Activated CD8-positive, alpha-beta memory T cell treated with anti-CD3 and anti-CD28 coated beads for 48 hours (primary cell): ENCODE results near the gene MNX1.

Experiments
- DNase-seq, 3 experiments: peaks; one replicate each; pipeline ENCODE4 v3.0.0-alpha.2; 2020; ENCODE audit warnings: low read depth in 2 of 3, low spot score in 2 of 3

Gene MNX1

GRCh38 chr7:156979711-156980110, 30.8 kb downstream of the MNX1 start:
- no peak for DNase-seq

DNA sequence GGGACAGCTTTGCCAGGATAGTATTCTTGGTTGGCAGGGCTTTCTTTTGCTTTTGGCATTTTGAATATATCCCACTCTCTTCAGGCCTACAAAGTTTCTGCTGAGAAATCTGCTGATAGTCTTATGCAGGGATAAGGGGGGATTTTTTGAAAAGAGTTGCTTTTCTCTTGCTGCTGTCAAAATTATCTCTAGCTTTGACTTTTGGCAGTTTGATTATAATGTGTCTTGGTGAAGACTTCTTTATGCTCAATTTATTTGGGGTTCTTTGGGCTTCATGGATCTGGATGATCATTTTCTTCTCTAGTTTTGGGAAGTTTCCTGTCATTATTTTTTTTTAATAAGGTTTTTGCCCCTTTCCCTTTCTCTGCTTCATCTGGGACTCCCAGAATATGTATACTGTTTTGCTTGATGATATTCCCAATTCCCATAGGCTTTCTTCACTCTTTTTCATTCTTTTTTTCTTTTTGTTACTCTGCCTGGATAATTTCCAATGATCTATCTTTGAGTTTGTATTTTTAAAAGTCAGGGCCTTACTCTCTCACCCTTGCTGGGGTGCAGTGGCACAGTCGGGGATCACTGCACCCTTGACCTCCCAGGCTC, 31.4 kb downstream of the MNX1 start:
- no peak for DNase-seq

- no peak for DNase-seq
Measured at GRCh38 chr7:156975620-156976019, 34.8 kb downstream of the MNX1 start.

- DNase-seq, result no peak
Measured at GRCh38 chr7:156969972-156970420, 40.5 kb downstream of the MNX1 start.

GRCh38 chr7:156968183-156968582, 42.3 kb downstream of the MNX1 start:
- DNase-seq, result no peak

GRCh38 chr7:156966387-156966786, 44.1 kb downstream of the MNX1 start:
- no peak for DNase-seq

GRCh38 chr7:156964971-156965370, 45.5 kb downstream of the MNX1 start:
- DNase-seq, result no peak

- no peak for DNase-seq
Measured at GRCh38 chr7:156963472-156963871, 47.0 kb downstream of the MNX1 start.

DNA sequence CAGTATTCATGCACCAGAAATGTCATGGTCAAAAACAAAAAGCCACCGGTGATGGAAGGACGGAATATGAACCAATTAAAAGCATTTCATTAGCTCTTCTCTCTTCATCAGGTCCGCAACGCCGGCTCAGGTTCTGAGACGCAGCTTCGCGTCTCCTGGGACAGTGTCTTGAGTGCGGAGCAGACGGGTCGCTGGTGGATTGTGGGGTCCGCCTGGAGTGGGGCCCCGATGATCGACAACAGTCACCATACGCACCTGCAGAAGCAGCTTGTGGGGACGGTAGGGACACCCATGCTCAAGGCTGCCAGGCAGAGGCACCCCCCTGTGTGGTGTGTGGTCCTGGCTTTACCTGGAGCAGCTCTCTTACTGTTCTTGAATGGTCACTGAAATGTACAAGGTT, 47.6 kb downstream of the MNX1 start:
- DNase-seq, result no peak

DNA sequence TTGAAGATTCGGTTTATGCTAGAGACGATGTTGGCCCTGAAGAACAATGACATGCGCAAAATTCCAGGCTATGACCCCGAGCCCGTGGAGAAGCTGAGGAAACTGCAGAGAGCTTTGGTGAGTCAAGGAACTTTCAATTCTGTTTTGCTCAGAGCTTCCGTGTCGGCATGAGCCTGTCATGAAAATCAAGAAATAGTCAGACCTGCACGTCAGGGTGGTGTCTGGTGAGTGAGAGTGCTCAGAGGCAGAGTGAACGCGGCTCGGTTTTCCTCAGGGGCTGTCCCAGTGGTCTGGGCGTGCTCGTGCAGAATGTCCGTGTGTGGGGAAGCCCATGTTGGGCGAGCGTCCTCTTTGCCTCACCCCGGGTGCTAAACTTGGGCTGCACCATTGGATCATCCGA, 48.3 kb downstream of the MNX1 start:
- DNase-seq, result no peak

GRCh38 chr7:156956727-156957126, 53.7 kb downstream of the MNX1 start:
- DNase-seq, result no peak

- DNase-seq, result no peak
Measured at GRCh38 chr7:156954941-156955340, 55.5 kb downstream of the MNX1 start.
